GM21447 (cell line): ENCODE data around the gene KRTAP19-7.

Experiments used
- ATAC-seq: cut with Tn5 transposase; IDR thresholded peaks from one replicate; pipeline ENCODE4 v1.9.1; 2021; ENCODE audit not compliant: unreplicated experiment

KRTAP19-7 gene

GRCh38 chr21:30561264-30561895 lies at the start of gene KRTAP19-7:
Gene KRTAP19-7, minus strand, starts transcription at chr21:30561314. Its CDS starts 25 bp downstream, at chr21:30561289.
- no peak for ATAC-seq

GRCh38 chr21:30605968-30606367 lies 44.9 kb upstream of the KRTAP19-7 start:
- ATAC-seq: no peak

GRCh38 chr21:30600787-30601186 lies 39.7 kb upstream of the KRTAP19-7 start, which contains the start of gene KRTAP22-1:
Gene KRTAP22-1, plus strand, starts transcription at chr21:30601087.
- ATAC-seq: no peak

- no peak for ATAC-seq
Measured at GRCh38 chr21:30598802-30599201, 37.7 kb upstream of the KRTAP19-7 start, which contains the start of gene KRTAP6-2. Gene KRTAP6-2, minus strand, starts transcription at chr21:30598902. Its CDS starts 28 bp downstream, at chr21:30598874.

GRCh38 chr21:30592140-30592539 lies 31.0 kb upstream of the KRTAP19-7 start, which contains the start of gene KRTAP6-3:
Gene KRTAP6-3, plus strand, starts transcription at chr21:30592440. Its CDS starts 6 bp downstream, at chr21:30592446.
- ATAC-seq: no peak

GRCh38 chr21:30590297-30590696 lies 29.2 kb upstream of the KRTAP19-7 start, which contains the start of gene KRTAP22-2:
Gene KRTAP22-2, minus strand, starts transcription at chr21:30590397.
- no peak for ATAC-seq

- no peak for ATAC-seq
Measured at GRCh38 chr21:30582870-30583269, 21.8 kb upstream of the KRTAP19-7 start.

- no peak for ATAC-seq
Measured at GRCh38 chr21:30580132-30580531, 19.0 kb upstream of the KRTAP19-7 start.

- ATAC-seq: no peak
Measured at GRCh38 chr21:30579346-30579745, 18.2 kb upstream of the KRTAP19-7 start.

- ATAC-seq: no peak
Measured at GRCh38 chr21:30577766-30578165, 16.7 kb upstream of the KRTAP19-7 start.

GRCh38 chr21:30567617-30568016 lies 6.5 kb upstream of the KRTAP19-7 start:
- no peak for ATAC-seq

GRCh38 chr21:30563630-30564029 lies 2.5 kb upstream of the KRTAP19-7 start:
- ATAC-seq: no peak

- no peak for ATAC-seq
Measured at GRCh38 chr21:30563072-30563471, 2.0 kb upstream of the KRTAP19-7 start.

GRCh38 chr21:30561957-30562356 lies 843 bp upstream of the KRTAP19-7 start:
- no peak for ATAC-seq

GRCh38 chr21:30555095-30555494 lies 6.0 kb downstream of the KRTAP19-7 start:
- no peak for ATAC-seq

GRCh38 chr21:30552782-30553181 lies 8.3 kb downstream of the KRTAP19-7 start:
- no peak for ATAC-seq

GRCh38 chr21:30541764-30542163 lies 19.4 kb downstream of the KRTAP19-7 start, which contains the start of gene KRTAP19-6:
Gene KRTAP19-6, minus strand, starts transcription at chr21:30541864. Its CDS starts 31 bp downstream, at chr21:30541833.
- ATAC-seq: no peak

- ATAC-seq: no peak
Measured at GRCh38 chr21:30518876-30519275, 42.2 kb downstream of the KRTAP19-7 start.

- no peak for ATAC-seq
Measured at GRCh38 chr21:30515681-30516080, 45.4 kb downstream of the KRTAP19-7 start.
